NCI-H2107 (cell line): Measurements from ENCODE around the gene CACNA1D.
"Not testable (repeated sequence)": the region's sequence is repeated elsewhere in the genome, so short reads cannot be mapped to it uniquely, and the experiment has no call there.

ENCODE experiments used
- DNase-seq: peaks from one replicate; lab custom pipeline; 2025; lab: John Stamatoyannopoulos, UW

The CACNA1D gene

DNA sequence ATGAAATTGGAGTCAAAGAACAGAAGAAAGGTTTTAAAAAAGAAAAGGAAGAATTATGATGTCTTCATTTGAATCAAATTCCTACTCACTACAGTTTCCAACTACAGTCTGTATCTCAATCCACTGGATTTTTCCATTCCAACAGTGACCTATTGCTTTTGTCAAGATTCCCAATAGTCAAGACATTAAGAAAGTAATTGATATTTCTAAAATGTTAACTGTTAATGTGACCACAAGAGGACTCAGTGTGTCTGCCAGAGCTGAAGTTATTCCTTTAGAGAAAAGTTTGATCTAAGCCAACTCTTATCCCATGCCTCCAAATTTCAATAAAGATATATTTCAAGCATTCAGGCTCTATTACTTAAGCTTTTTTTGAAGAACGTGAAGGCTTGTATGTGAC, 163.2 kb downstream of the CACNA1D start:
- DNase-seq = no peak

DNA sequence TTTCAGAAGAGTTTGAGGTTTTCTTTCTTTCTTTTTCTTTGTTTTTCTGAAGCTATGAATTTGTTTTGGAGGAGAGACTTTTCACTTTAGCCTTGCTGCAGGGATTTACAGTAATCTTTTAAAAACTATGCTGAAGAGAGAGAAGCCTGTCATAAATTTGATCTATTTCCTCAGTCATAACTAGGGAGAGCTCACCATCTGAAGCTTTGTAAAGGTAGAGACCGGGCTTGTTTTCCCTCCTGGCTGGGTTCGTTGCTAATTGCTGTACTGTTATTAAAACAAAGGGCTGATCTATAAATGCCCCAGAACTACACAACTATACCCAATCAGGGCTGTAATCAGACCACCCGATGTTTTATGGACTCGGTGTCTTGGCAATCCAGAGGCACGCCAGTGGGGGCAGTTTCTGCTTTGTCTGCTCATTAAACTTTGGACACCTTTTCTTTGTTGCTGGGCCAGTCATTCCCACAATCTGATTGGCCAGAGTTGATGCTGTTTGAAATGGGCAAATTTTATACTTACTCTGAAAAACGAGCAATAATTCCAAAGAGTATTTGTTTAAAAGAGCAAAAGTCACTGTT, 164.3 kb downstream of the CACNA1D start:
- DNase-seq = no peak

DNA sequence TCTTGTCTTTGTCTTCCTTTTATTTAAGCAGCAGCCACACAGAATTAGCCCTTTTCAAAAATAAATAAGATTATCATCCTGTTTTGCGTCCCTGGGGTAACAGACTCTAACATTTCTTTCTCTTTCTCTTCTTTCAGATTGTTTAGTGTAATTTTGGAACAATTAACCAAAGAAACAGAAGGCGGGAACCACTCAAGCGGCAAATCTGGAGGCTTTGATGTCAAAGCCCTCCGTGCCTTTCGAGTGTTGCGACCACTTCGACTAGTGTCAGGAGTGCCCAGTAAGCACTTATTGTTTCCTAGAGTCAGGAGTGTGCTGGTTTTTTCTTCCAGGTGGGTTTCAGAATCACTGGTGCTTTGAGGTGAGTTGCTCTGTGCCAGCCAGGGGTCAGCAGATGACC, 165.6 kb downstream of the CACNA1D start:
- DNase-seq = no peak

DNA sequence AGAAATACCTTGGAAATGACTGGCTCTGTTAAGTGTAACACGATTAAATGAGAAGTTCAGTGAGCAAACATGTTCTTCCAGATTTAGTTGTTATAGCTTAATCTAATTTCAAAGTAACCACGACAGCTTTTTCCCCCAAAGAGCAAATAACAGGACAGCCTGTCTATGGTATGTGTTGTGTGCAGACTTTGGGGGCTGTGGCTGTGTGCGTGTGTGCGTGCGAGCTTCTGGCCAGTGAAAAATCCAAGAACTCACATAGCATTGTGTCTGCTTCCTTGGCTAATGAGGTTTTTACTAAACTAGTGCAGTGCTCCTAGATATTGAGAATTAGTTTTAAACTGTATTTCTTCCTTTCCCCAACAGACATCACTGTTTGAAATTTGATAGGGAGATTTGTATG, 167.1 kb downstream of the CACNA1D start:
- DNase-seq = no peak

DNA sequence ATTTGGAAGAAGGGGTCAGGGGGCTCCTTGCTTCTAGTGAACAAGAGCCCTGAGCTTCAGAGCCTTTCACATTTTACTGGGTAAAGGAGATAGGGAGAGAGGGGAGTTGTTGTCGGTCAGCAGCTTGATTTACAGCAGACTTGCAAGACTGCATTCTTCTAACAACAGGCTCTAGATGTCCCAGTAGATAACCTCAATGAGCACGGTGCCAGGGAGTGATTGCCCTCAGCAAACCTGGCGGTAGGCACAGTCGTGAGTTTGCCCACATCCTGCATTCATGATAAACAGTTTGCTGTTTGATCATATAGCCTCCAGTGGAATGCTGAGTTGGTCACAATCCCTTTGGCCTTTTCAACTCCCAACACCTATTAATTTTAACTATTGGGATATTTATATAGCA, 170.4 kb downstream of the CACNA1D start:
- not testable (repeated sequence) for DNase-seq

DNA sequence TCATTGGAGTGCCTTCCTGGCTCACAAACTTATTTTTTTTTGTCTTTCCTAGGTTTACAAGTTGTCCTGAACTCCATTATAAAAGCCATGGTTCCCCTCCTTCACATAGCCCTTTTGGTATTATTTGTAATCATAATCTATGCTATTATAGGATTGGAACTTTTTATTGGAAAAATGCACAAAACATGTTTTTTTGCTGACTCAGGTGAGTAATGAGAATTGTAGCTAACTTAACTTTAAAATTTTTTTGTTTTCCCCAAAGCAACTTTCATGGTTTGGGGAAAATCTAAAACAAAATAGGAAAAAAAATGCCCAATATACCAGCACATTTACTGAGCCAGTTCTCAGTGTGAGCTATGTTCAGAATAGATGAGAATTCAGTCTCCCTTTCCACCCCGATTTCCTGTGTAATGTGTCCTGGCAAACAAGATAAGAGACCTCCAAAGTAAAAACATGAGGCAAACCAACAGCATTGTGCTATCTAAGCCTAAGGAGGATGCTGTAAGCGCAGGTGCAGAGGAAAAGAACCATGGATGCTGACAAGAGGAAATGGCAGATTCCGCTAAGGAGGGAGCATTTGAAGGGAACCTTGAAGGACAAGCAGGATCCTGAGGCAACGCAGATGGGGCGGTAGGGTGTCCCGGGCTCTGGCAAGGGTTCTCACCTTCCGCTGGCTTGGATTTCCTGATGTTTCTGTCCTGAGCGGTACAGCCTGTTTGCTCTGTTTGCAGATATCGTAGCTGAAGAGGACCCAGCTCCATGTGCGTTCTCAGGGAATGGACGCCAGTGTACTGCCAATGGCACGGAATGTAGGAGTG, 171.4 kb downstream of the CACNA1D start:
- no peak for DNase-seq

DNA sequence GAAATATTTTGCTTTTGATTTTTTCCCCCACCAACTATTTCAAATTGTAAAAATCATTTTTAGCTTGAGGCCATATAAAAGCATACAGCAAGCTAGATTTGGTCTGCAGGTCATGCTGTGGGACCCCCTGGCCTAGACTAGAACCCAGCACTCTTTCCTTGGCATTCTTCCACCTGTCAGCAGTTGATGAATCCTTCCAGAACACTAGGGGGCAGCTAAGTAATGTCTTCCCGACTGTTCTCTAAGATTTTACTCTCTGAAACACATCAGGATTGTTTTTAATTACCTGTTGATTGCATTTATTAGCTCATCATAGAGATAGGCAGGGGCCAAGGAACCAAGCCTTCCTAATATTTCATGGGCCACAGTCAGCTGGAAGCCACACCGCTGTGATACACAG, 174.5 kb downstream of the CACNA1D start:
- no peak for DNase-seq

DNA sequence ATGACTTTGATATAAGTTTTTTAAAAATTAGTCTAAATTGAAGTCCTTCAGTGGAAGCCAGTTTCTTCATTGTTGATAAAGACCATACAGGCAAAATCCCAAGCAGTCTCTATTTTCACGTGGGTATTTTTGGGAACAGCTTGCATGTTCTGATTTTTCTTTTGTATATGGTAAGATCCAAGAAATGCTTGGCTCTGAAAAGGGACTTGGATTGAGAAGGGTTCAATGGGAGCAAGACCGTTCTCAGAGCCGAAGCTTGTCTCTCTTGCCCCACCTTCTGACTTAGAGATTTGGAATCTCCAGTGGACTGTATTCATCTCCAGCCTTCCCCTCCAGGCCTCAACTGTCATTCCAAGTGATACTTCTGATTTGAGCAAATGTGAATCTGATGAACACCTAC, 176.3 kb downstream of the CACNA1D start:
- DNase-seq = no peak

DNA sequence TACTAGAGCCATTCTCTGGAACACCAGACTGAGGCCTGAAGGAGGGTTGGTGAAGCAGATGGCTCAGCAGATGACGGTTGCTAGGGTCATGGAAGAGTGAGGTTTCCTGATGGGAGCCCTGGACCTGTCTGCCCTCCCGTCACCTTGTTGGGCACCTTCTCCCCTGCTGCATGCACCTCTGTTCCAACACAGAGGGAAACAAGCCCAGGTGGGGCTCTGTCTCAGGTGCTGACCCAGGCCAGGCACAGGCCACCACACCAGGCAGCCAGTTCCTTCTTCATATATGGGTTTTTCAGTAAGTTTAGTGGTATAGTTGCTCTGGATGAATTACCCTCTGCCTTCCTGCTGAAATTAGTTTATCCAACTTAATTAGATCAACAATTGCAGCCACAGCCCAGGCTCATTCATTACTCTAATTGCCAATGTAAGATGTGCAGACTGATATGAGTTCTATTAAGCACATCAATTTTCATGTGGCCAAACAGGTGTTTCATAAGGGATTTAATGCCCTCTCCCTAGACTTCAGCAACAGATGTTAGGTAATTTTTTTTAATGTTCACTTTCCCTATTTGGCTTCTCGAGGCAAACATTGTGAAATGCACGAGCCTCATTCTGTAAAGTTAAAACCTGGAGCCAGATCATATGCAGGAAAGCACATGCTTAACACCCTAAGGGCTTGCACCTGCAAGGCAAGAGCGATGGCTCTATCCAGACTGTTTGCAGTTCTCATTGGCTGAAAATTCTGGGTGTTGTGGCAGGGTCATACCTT, 177.0 kb downstream of the CACNA1D start:
- DNase-seq = no peak

DNA sequence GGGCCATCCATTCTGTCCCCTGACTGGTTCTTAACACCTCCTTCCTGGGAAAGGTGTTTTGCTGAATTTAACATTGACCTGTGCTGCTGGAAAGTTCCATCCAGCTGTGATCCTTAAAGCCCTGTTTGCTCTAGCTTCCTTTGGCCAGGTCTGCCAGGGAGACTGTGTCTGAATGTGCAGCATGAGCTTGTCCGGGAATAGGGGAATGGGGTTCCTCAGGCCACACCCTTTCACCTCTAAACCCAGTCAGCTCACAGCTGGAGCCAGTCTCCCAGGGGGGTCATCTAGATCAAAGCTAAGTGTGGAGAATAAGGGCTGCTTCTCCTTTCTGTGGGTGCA, 177.5 kb downstream of the CACNA1D start:
- no peak for DNase-seq

DNA sequence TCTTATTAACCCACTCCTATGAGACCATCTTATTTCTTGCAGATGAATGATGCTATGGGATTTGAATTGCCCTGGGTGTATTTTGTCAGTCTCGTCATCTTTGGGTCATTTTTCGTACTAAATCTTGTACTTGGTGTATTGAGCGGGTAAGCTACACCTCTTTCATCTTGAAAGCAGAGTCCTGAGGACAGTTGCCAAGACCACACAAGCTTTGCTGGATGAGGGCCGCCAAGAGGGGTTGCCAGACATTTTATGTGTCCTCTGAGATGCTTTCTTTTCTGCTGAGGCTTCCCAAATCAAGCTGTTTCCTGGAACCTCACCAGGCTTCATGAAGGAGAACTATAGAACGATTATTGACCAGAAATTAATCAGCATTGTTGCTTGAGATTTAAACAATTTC, 178.6 kb downstream of the CACNA1D start:
- DNase-seq = no peak

DNA sequence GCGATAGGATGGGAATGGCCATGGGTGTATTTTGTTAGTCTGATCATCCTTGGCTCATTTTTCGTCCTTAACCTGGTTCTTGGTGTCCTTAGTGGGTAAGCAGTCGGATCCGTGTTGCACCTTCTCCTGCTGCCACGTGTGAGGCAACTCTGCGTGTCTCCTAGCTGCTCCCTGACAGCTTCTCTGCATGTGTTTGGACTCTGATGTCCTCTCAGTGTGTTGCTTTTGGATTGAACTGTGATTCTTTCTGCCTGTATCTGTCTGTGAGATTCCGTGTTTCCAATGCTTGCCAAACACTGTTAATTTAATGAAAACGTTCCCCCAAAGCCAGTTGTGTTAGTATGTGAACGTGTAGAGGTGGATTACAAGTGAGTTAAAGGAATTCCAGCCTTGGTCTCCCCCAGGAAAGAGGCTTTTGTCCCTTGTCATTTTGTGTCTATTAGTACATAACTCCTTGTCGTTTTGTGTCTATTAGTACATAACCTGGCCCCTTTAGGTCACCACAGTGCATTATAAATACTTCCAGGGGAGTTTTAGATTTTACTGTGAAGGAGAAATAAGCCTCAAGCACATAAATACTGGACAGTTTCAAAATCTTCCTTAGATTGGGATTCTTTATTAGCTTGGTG, 179.4 kb downstream of the CACNA1D start:
- no peak for DNase-seq

DNA sequence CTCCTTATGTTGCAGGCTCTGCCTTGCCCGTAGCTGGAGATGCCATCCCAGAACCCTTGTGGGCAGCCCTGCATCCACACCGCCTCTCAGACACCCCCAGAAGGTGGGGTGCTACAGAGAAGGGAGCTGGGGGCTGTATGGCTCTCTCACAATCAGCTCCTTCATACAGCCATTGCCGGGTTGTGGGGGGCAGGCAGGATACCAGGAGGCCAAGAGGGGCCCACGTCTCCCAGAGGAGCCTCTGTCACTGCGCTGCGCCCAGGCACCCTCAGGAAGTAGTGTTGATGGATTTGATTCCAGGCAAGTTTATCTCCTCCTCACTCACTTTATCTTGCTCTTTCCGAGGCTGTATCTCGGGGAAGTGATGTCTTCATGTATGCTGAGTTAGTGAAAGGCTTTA, 180.2 kb downstream of the CACNA1D start:
- DNase-seq = no peak

DNA sequence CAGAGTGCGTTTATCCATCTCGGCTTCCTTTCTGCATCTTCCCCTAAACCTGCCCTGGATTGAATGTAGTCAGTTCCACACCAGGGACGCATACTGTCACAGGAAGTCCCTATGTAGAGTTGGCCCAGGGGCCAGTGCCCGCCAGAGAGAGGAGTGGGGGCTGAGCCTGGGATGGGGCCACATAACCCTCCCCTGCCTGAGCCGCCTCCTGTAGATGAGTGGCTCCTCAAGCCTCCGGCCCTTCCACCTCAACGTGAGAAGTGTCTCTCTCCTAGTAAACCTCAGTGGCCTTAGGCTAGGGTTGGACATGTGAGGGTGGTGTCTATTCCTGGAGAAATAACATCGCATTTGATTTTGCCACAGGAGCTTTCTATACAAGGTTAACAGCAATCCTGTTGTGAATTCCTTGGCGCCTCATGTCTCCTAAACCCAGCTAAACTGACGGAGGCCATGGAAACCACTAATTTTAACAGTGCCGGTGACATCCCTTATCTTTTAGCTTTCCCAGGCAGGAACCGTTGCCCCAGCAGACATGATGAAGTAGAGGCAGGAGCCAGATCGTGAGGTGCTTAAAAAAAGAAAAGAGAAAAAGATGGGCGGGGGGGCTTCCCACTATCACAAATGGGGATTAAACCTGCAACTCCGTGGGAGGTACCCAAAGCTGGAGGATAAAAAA, 180.7 kb downstream of the CACNA1D start:
- no peak for DNase-seq

DNA sequence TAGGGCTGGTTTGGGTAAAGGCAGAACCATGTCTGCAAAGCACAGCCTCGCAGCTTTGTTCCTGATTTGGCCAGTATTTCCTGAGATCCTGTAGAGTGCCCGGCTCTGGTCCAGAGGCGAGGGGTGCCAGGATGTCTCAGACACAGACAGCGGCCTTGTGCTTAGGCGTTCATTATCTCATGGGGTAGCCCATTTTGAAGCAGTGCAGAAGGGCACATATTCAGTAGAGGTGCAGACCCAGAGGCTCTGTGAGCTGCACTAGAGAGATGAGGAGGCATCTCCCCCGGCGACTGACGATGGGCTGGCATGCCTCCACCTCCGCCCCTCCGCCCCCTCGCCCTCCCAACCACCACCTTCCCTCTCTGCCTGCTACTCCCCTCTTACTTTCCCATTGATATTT, 181.5 kb downstream of the CACNA1D start:
- DNase-seq = no peak

DNA sequence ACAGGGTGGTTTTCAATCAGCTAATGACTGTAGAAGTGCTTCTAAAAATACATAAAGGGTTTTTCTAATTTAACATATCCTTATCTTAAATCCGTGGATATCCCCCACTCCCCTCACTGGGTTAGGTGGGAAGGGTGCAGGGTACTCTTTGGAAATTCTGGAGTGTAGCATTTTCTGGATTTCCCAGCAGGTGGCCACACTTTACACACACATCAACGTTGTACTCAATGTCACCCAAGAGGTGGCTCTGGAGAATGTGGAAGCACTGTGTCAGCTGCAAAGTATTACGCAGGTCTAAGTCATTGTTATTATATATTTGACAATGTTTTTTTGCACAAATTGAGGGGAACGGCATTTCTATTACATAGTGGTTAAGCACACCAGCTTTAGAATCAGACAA, 183.0 kb downstream of the CACNA1D start:
- no peak for DNase-seq

DNA sequence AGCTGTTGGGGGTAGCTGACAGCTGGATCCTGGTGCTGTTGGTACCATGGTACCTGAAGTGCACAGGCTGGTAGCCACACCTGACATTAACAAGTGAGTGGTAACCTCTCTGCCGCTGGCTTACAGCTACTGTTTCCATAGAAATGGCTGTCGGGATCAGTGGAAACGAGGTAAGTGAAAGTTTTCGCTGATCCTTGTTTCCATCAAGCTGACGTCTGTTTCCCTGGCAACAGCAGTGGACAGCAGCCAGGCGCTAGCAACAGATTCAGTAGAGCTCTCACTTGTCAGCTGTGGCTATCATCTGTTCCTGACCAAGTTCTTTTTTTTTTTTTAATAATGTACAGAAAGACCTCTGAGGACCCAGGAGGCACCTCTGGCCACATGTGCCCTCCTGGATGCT, 185.6 kb downstream of the CACNA1D start:
- no peak for DNase-seq

DNA sequence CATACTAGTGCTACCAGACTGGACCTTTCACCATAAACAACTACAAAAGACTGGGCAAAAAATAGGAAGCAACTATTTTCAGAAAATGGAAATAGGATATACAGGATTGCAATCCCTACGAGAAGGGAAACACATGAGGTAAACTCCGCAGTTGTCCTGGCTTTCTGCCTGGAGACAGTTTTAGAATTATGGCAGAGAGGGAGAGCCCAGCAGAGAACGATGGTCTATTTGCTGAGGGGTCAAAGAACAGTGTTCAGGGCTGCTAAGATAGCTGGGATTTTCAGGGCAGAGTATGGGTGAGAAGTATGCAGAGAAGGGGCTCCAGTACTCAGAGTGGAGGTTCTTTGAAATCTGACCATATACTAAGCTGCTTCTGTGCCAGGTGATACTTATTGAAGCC, 188.4 kb downstream of the CACNA1D start:
- no peak for DNase-seq

DNA sequence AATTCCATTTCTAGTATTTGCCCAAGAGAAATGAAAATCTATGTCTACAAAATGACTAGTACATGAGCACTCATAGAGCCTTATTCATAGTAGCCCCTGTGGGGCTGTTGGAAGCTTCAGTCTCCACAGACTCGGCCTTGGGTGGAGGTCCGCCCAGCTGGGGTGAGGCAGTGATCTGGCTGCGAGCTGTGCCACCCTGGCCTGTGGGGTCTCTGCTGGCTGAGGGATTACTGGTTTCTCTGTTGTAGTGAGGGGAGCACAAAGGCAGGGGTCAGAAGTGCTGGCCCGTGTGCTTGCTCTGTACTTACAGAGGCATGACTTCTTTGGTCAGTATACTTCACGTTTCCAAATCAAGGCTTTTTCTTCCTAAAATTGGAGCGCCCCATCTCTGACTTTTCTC, 193.7 kb downstream of the CACNA1D start:
- DNase-seq = no peak

DNA sequence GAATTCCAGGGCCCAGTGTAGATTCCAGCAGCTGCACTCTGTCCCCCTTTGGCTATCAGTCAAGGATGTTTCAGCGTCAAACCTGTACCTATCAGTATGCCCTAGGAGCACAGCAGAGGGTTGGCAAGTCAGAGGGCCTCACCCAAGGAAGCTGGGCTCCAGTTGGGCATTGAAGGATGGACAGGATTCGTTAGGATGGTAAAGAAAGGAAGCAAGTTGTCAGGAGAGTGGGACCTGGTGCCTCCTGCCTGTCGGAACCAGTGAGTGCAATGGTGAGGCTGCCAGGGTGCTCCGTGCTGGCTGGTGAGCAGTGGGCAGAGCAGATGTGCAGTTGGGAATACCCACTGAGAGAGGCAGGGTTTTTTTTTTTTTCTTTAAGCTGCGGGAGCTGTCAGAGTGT, 194.6 kb downstream of the CACNA1D start:
- DNase-seq = no peak

DNA sequence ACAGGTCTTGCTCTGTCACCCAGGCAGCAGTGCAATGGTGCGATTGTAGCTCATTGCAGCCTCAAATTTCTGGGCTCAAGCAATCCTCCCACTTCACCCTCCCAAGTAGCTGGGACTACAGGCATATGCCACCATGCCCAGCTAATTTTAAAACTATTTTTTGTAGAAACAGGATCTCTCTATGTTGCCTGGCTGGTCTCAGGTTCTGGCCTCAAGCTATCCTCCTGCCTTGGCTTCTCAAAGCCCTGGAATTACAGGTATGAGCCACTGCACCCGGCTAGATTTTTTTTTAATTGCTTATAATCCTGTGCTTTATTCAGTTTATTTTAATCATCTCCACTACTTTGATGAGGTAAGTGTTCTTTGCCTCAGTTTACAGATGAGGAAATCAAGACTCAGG, 195.3 kb downstream of the CACNA1D start:
- no peak for DNase-seq

DNA sequence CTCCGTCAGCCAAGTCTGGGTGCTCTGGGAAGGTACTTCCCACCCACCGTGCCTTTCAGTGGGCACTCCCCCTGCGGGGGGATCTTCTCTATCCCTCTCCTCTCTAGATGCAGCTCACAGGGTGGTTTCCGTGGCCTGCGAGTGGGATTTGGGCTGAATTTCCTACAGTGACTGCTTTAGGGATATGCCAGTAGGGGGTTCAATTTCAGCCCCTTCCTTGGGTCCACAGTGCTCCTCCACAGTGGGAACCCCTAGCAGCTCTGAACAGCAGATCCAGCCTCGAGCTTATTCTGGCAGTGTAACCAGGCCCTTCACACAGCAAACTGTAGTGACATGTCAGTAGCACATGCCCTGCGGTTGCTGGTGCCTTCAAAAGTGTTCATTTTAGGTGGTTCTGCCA, 196.1 kb downstream of the CACNA1D start:
- no peak for DNase-seq
